Measurements from ENCODE around the gene TNFRSF21.

TNFRSF21 gene

DNA sequence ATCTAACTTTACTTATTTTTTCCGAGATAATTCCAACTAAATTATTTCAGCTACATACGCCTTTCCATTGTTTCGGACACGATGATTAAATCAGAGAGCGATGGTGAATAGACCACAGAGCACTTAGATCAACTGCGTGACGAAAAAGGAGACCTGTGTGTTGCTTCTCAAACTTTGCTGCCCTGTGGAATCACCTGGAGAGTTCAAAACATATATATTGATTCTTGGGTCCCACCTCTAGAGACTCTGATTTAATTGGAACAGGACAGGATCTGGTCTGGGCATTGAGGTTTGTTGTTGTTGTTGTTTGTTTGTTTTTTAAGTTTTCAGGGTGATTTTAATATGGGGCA lies 401 bp upstream of the TNFRSF21 start:
- TF ChIP-seq, protein P1, sequence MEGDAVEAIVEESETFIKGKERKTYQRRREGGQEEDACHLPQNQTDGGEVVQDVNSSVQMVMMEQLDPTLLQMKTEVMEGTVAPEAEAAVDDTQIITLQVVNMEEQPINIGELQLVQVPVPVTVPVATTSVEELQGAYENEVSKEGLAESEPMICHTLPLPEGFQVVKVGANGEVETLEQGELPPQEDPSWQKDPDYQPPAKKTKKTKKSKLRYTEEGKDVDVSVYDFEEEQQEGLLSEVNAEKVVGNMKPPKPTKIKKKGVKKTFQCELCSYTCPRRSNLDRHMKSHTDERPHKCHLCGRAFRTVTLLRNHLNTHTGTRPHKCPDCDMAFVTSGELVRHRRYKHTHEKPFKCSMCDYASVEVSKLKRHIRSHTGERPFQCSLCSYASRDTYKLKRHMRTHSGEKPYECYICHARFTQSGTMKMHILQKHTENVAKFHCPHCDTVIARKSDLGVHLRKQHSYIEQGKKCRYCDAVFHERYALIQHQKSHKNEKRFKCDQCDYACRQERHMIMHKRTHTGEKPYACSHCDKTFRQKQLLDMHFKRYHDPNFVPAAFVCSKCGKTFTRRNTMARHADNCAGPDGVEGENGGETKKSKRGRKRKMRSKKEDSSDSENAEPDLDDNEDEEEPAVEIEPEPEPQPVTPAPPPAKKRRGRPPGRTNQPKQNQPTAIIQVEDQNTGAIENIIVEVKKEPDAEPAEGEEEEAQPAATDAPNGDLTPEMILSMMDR (IDR thresholded peaks at IDR 0.05; ENCODE audit: borderline replicate concordance, control extremely low read depth, extremely low read depth, insufficient read depth, missing control alignments) = no peak
- in situ Hi-C loops (cut with MboI; ENCODE audit: low sequenced_read_pairs, unreplicated experiment) = no loop called here
- DNase-seq (ENCODE audit: low spot score) = no peak

DNA sequence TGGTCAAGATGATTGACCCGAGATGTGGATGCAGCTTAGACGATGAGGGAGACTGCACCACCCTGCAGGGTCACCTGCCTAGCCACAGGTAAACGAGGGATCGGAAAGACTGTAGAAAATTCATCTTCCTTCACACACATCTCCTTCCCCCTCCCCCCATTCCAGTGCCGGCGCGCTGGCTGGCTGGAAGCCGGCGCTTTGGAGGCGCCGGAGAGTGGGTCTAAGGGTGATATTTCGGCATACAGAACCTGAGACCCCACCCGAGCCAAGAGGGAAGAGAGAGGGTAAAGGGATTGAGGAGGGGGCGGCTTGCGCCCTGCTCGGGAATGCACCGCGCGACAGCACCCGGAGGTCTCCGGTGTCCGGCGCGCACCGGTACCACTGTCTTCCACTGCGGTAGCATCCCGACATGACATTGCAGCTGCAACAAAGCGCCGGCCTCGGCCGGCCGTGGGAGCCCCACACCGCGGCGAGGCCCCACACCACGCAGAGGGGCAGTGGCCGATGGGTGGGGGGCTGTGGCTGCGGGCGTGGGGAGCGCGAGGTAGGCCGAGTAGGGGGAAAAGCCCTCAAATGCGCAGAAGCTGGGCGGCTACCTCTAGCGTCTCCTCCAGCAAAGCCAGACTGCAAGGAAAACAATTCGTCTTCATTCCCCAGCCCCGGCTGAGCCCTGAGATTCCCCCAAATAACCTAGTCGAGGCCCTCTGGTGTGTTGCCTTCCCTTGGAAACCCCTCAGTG lies 984 bp downstream of the TNFRSF21 start:
- DNase-seq (ENCODE audit: low spot score) = no peak
- in situ Hi-C loops (cut with MboI; ENCODE audit: low sequenced_read_pairs, unreplicated experiment) = no loop called here

DNA sequence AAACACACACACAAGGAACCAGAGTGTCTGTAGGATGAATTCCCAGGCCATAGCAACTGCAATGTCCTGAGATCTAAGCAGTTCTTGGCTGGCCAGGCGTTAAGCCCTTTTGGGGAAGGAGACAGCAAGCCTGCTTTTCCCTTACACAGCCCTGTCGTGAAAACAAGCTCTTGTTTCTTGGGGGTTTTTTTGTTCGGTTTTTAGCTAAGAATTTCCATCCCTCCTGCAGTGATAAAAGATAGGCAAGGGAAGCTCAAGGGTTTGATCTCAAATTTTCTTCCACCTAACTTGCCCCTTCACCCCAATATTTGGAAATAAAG lies 1.5 kb downstream of the TNFRSF21 start:
- in situ Hi-C loops (cut with MboI; ENCODE audit: low sequenced_read_pairs, unreplicated experiment) = no loop called here
- TF ChIP-seq, protein P1 (IDR thresholded peaks at IDR 0.05; ENCODE audit: borderline replicate concordance, control extremely low read depth, extremely low read depth, insufficient read depth, missing control alignments) = no peak
- no peak for DNase-seq (ENCODE audit: low spot score)

More for the DNA sequence above, 984 bp downstream of the TNFRSF21 start:
- TF ChIP-seq, protein P1 (IDR thresholded peaks at IDR 0.05; ENCODE audit: borderline replicate concordance, control extremely low read depth, extremely low read depth, insufficient read depth, missing control alignments) = no peak

DNA sequence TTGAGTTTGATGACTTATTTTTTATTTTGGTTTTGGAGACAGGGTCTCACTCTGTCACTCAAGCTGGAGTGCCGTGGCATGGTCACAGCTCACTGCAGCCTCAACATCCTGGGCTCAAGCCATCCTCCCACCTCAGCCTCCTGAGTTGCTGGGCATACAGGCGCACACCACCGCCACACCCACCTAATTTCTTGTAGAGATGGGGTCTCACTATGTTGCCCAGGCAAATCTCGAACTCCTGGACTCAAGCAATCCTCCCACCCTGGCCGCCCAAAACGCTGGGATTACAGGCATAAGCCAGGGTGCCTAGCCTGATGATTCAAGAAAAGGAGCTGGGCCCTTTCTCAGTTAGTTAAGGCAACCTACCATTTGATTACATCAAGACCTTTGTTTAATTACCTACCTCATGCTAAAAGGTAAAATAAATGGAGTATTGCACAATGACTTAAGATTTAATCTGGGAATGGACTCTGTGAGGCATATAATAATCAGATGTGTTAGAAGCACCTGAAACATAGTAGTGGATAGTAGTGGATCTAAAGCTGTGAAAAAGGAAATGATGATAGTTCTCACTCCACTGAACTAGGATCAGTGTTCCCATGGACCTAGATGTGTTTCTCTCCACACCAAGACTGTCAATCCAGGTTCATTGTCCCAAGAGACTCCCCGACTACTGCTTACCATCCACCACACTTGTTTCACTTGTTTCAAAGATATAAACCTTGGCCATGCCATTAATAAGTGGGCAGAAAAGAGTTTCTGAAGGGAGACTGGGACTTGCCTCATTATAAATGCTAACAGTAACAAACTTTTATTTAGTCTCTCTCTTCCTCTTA lies 2.1 kb downstream of the TNFRSF21 start:
- TF ChIP-seq, protein P1 (IDR thresholded peaks at IDR 0.05; ENCODE audit: borderline replicate concordance, control extremely low read depth, extremely low read depth, insufficient read depth, missing control alignments) = no peak
- in situ Hi-C loops (cut with MboI; ENCODE audit: low sequenced_read_pairs, unreplicated experiment) = no loop called here

DNA sequence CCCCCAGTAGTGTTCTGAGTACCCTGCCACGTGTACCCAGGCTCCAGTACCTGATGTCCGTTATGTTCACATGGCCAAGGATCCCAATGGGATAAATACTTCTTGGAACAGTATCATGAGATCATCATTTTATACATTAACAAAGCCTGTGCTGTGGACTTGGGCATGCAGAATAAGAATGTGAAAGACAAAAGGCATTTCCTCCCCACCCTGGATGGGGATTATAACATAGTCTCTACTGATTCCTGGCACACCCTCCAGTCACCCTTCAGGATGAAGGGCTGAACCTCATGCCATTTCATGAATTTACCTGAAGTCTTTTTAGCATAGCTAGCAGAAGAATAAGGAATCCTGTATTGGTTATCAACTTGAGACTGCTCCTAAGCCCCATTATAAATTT lies 2.8 kb downstream of the TNFRSF21 start:
- DNase-seq (ENCODE audit: low spot score) = no peak
- in situ Hi-C loops (cut with MboI; ENCODE audit: low sequenced_read_pairs, unreplicated experiment) = no loop called here

More for the DNA sequence above, 2.1 kb downstream of the TNFRSF21 start:
- DNase-seq (ENCODE audit: low spot score) = no peak

DNA sequence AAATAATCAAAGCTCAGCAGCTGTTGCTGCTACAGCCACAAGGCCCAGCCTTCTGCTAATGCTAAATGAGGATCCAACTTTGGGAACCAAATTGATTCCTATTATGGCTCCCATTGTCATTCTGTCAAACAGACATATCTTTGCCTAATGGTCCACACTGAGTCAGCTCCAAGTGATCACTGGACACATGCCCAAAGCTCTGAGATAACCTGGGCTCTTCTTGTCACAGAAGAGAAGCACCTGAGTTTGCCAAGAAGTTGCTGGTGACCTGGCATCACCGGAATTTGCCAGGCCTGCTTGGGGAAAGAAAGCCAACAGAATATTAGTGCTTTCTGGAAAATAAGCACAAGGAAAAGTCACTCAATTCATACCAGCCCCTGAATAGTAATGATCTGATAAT lies 5.8 kb downstream of the TNFRSF21 start:
- DNase-seq (ENCODE audit: low spot score) = no peak
- TF ChIP-seq, protein P1 (IDR thresholded peaks at IDR 0.05; ENCODE audit: borderline replicate concordance, control extremely low read depth, extremely low read depth, insufficient read depth, missing control alignments) = no peak
- in situ Hi-C loops (cut with MboI; ENCODE audit: low sequenced_read_pairs, unreplicated experiment) = loop anchor here (5.0 kb wide), 1 partner anchor 207 kb away; no protein-coding TSS in a partner anchor

More for the DNA sequence above, 2.8 kb downstream of the TNFRSF21 start:
- TF ChIP-seq, protein P1 (IDR thresholded peaks at IDR 0.05; ENCODE audit: borderline replicate concordance, control extremely low read depth, extremely low read depth, insufficient read depth, missing control alignments) = no peak

Data from GM13976 (cell line).